Upper lobe of left lung (tissue), 4 donors: Measurements from ENCODE around the gene LMO7.

Experiments
- POLR2AphosphoS5 ChIP-seq, 2 donors: sonication (generic); formaldehyde crosslinking; IDR thresholded peaks; one replicate each; pipeline ENCODE4 v1.5.1; 2017; ENCODE audit warnings: antibody characterized with exemption in 2 of 2
- TF ChIP-seq, protein P1 (sequence below), 6 experiments: fragments of 450-650 bp in 4 of 6; fragments of 200-600 bp in 2 of 6; sonication (generic) in 2 of 6; IDR thresholded peaks; one replicate each; pipeline ENCODE4 v1.5.1; 2016 to 2019; ENCODE audit warnings: antibody characterized with exemption in 6 of 6

DNA sequence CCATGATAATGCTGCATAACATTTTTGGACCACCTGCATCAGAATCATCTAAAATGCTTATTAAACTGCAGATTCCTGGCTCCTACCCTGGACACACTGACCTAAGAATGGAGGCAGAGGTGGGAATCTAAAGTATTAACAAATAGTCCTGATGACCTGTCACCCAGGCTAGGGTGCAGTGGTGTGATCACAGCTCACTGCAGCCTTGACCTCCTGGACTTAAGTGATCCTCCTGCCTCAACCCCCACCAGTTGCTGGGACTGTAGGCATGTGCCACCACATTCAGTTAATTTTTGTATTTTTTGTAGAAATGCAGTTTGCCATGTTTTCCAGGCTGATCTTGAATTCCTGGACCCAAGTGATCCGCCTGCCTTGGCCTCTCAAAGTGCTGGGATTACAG lies 43.3 kb downstream of the LMO7 start:
- TF ChIP-seq, protein P1, sequence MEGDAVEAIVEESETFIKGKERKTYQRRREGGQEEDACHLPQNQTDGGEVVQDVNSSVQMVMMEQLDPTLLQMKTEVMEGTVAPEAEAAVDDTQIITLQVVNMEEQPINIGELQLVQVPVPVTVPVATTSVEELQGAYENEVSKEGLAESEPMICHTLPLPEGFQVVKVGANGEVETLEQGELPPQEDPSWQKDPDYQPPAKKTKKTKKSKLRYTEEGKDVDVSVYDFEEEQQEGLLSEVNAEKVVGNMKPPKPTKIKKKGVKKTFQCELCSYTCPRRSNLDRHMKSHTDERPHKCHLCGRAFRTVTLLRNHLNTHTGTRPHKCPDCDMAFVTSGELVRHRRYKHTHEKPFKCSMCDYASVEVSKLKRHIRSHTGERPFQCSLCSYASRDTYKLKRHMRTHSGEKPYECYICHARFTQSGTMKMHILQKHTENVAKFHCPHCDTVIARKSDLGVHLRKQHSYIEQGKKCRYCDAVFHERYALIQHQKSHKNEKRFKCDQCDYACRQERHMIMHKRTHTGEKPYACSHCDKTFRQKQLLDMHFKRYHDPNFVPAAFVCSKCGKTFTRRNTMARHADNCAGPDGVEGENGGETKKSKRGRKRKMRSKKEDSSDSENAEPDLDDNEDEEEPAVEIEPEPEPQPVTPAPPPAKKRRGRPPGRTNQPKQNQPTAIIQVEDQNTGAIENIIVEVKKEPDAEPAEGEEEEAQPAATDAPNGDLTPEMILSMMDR (IDR thresholded peaks at IDR 0.05), result no peak
- TF ChIP-seq POLR2AphosphoS5 (IDR thresholded peaks at IDR 0.05), result no peak
